Fibroblast of pulmonary artery (primary cell): ENCODE data around the gene FCGR1A.
"Not testable (repeated sequence)": the region's sequence is repeated elsewhere in the genome, so short reads cannot be mapped to it uniquely, and the experiment has no call there.

ENCODE experiments used
- DNase-seq: peaks from one replicate; pipeline ENCODE4 v3.0.0-alpha.2; 2010; ENCODE audit warnings: low read depth
- H3K4me3 ChIP-seq: replicated peaks from 2 replicates; pipeline ENCODE4 v1.5.1; 2011; ENCODE audit warnings: low read depth, mild to moderate bottlenecking, control low read depth, low read length, moderate library complexity

Gene FCGR1A

DNA sequence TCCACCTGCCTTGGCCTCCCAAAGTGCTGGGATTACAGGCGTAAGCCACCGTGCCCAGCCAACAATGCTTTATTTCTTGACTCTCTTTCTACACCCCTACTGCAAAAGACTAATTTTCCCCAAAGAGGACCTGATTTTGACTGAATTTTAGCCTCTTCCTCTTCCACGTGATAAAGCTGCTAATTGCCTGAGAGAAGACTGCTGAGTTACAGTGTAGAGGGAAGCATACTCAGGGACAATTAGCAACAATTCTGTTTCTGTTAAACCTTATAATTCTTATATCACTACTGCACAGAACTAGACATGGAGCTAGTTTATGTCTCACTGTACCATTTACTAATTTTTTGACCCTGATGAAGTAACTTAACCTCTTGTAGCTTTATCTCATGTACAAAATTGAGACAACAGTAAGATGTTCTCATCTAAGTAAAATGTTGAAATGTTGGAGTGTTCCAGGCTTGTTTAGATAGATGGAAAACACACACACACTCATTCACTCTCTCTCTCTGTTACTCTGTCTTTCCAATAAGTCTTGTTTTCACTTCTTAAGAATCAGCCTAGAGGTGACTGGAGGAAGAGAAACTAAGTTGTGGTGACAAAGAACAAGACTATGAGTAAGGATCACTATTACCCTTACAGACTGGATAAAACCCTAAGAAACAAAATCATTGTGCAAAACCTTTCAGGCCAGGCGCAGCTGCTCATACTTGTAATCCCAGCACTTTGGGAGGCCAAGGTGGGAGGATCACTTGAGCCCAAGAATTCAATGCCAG, 10.7 kb upstream of the FCGR1A start:
- not testable (repeated sequence) for H3K4me3 ChIP-seq, DNase-seq

DNA sequence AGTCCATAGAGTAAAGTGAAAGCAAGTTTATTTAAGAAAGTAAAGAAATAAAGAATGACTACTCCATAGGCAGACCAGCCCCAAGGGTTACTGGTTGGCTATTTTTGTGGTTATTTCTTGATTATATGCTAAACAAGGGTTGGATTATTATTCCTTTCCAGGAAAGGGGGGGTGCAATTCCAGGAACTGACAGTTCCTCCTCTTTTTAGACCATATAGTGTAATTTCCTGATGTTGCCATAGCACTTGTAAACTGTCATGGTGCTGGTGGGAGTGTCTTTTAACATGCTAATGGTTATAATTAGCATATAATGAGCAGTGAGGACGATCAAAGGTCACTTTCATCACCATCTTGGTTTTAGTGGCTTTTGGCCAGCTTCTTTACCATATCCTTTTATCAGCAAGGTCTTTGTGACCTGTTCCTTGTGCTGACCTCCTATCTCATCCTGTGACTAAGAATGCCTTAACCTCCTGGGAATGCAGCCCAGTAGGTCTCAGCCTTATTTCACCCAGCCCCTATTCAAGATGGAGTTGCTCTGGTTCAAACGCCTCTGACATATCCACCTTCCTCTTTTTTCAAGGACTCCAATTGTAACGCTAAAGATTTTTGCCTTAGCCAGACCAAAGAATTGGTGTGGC, 6.9 kb upstream of the FCGR1A start:
- DNase-seq = peak; percentile 13
- H3K4me3 ChIP-seq = not testable (repeated sequence)

- not testable (repeated sequence) for DNase-seq, H3K4me3 ChIP-seq
These were observed 5.4 kb upstream of the FCGR1A start for GRCh38 chr1:149777084-149777483.

DNA sequence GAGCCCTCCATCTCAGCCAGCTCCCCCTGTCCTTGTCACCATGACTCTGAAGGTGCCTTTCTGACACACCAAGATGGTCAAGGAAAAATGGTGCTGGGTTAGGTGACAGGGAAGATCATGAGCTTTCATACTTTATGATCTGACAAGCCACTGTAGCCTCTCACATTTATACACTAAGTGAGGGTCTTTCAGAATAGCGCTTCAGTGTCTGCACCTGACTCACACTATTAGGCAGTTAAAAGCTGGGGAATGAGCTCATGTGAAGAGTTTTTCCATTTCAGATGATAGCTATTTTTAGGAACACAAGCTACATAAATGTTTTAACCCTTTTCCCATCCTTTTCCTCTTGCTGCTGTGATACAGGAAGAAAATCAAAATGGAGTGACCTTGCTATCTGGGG, 4.2 kb upstream of the FCGR1A start:
- not testable (repeated sequence) for H3K4me3 ChIP-seq, DNase-seq

- not testable (repeated sequence) for H3K4me3 ChIP-seq, DNase-seq
These were observed 995 bp upstream of the FCGR1A start for GRCh38 chr1:149781413-149781984.

DNA sequence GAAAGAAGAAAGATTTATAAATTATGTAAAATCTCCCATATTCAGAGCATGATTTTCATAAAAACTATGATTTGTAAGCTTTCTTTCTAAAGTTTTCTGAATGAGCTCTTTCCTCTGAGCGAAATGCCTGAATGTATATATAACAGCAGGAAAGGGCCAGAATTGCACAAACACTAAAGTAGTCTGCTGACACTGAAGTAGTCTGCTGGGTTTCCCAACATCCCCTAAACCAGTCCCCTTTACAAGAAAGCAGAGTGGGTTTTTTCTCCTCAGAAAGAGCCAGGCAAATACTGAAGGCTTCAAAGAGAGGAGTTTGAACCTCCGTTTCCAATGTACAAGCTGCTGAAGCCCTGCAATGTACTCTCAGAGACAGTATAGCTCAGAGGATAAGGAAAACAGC, 795 bp downstream of the FCGR1A start:
- not testable (repeated sequence) for DNase-seq, H3K4me3 ChIP-seq

DNA sequence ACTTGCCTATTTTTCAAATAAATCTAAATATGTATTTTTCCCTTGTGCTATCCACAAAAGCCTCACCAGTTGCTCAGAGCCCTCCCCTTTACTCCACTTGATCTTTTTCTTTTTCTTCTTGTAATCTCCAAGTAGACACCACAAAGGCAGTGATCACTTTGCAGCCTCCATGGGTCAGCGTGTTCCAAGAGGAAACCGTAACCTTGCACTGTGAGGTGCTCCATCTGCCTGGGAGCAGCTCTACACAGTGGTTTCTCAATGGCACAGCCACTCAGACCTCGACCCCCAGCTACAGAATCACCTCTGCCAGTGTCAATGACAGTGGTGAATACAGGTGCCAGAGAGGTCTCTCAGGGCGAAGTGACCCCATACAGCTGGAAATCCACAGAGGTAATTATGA, 1.4 kb downstream of the FCGR1A start:
- not testable (repeated sequence) for DNase-seq, H3K4me3 ChIP-seq

GRCh38 chr1:149787688-149788451, 5.4 kb downstream of the FCGR1A start:
- DNase-seq, H3K4me3 ChIP-seq: not testable (repeated sequence)

DNA sequence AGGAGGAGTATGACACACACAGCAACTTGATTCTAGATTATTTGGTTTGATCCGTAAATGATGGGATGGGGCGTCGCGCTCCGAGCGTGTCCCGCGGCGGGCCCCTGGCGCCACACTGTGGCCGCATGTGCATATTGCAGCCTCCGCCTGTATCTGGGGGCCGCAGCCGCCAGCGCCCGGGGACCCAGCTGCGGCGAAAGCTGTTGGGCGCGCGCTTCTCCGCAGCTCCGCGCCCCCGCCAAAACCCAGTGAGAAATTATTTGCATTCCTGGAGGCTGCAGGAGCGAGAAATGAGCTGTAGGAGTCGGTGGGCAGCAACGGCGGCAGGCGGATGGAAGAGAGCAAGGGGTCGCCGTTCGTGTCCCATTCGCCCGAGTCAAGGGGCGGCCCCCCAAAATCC, 10.0 kb downstream of the FCGR1A start:
- peak; percentile 22 for DNase-seq
- H3K4me3 ChIP-seq = peak overlapping the region; percentile 57

GRCh38 chr1:149792912-149793515, 10.5 kb downstream of the FCGR1A start:
- peak overlapping the region; percentile 57 for H3K4me3 ChIP-seq
- DNase-seq = peak; percentile 38

- not testable (repeated sequence) for H3K4me3 ChIP-seq, DNase-seq
These were observed 11.4 kb downstream of the FCGR1A start for GRCh38 chr1:149793885-149794284.

DNA sequence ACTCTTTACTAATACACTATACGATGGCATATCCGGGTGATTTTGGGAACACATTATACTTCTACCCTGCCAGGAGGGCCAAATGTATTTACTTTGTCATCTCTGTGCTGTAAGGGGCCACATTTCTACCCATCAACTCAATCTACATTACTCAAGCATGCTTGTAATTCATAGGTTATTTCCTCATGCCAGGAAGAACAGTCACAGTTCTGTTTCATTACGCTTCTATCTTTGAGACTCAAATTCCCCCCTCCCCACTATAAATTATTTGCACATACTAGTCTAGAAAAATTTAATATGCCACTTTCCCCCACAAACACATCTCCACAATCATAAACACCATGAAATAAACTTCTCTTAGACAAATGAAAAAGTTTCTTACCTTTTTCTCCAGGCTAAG, 19.1 kb downstream of the FCGR1A start:
- DNase-seq, H3K4me3 ChIP-seq: not testable (repeated sequence)

DNA sequence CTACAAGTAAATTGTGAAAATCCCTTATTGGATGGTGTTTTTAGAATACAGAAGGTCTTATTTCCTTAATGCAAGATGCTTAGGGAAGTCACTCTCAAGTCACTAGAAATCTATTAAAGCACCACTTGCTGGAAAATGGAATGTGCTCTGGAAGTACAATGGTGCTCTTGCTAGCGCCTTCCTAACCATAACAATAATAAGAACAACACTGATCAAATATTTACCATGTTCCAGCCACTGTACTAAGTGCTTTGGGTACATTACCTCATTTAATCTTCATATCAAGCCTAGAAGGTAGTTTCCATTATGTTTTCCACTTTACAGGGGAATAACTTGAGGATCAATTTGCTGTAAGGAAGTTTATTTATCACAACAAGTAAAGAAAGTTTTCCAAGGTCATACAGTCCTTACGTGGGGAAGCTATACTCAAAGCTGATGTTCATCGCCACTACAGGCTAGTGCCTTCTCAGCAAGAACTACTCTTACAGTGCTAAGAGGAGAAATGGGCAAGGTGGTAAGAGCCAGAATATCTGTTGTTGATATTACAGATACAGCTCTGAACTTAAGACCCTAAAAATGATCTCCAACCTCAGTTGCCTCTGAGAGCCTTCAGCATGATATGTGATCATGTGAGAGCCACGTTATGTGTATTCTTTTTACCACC, 22.1 kb downstream of the FCGR1A start:
- not testable (repeated sequence) for H3K4me3 ChIP-seq, DNase-seq

- DNase-seq, H3K4me3 ChIP-seq: not testable (repeated sequence)
These were observed 28.4 kb downstream of the FCGR1A start for GRCh38 chr1:149810697-149811405.

- peak; percentile 10 for DNase-seq
- H3K4me3 ChIP-seq = peak overlapping the region; percentile 36
These were observed 29.0 kb downstream of the FCGR1A start for GRCh38 chr1:149811514-149811889.

DNA sequence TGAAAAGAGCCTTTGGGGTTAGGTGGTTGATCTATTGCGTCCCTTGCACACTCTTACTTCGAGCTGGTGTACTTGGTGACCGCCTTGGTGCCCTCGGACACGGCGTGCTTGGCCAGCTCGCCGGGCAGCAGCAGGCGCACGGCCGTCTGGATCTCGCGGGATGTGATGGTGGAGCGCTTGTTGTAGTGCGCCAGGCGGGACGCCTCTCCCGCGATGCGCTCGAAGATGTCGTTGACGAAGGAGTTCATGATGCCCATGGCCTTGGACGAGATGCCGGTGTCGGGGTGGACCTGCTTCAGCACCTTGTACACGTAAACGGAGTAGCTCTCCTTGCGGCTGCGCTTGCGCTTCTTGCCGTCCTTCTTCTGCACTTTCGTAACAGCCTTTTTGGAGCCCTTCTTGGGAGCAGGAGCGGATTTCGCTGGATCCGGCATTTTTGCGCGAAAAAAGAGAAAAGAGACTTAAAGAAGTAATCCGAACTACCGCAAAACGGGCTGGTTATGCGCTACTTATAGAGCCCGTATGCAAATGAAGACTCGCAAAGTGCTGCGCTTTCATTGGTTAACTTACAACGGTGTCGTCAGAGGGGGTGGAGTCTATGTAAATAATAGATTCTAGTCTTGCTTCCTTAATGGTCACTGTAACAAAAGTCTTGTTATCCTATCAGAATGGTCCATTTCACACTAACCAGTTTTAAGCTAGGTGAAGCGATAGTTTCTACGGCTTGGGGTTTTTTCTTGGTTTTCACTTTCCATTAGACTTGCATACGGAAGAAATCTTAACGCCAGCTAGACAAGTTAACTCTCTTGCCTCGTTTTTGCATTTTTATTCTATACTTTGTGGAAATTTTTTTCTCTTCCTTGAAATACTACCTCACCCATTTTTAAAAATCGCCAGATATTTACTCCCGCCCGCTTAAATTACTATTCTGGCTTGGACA, 29.7 kb downstream of the FCGR1A start:
- peak overlapping the region; percentile 57 for H3K4me3 ChIP-seq
- DNase-seq = peak; percentile 95
